GM23248 (cell line): ENCODE results near the gene BOLL.

ENCODE experiments used
- EZH2 ChIP-seq: fragments of 200-600 bp; sonication (generic); IDR thresholded peaks from 2 replicates; pipeline ENCODE4 v1.6.1; 2018; ENCODE audit warnings: antibody characterized with exemption, mild to moderate bottlenecking; ENCODE audit not compliant: insufficient read depth, poor library complexity, severe bottlenecking
- EZH2phosphoT487 ChIP-seq: fragments of 200-600 bp; sonication (generic); IDR thresholded peaks from 2 replicates; pipeline ENCODE4 v1.6.1; 2018; ENCODE audit warnings: antibody characterized with exemption, moderate library complexity, mild to moderate bottlenecking, low read depth; ENCODE audit not compliant: insufficient read depth

DNA sequence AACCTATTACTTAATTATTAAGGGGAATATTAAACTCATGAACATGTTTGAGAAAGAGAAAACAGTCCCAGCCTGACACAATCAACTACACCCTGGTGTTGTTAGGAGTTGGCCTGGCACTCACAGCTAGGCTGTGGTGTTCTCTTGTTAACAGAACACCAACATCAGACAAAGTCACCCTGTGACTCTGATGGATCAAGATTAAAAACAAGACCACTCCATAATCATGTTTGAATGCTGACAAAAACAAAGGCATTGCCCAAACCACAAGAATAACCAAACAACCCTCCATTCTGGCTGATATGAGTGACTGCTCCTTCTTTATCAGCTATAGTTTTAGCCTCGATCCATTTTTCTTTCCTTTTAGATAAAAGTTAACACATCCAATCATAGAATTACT is 3.0 kb downstream of the BOLL start:
- TF ChIP-seq EZH2phosphoT487 (no peak), EZH2 (no peak)
